HG02588 (cell line): Measurements from ENCODE around the gene HMX1.

Experiments used
- ATAC-seq: cut with Tn5 transposase; IDR thresholded peaks from one replicate; pipeline ENCODE4 v1.9.1; 2021; ENCODE audit warnings: mild to moderate bottlenecking, moderate library complexity; ENCODE audit not compliant: unreplicated experiment

Gene HMX1

GRCh38 chr4:8843597-8843996 is 28.0 kb downstream of the HMX1 start:
- ATAC-seq = no peak

- no peak for ATAC-seq
Measured at GRCh38 chr4:8842614-8843013, 29.0 kb downstream of the HMX1 start.

GRCh38 chr4:8841678-8842268 is 29.9 kb downstream of the HMX1 start:
- no peak for ATAC-seq

- no peak for ATAC-seq
Measured at GRCh38 chr4:8840816-8841455, 30.7 kb downstream of the HMX1 start.

- ATAC-seq = no peak
Measured at GRCh38 chr4:8840006-8840793, 31.4 kb downstream of the HMX1 start.

- ATAC-seq = no peak
Measured at GRCh38 chr4:8838961-8839431, 32.6 kb downstream of the HMX1 start.

- ATAC-seq = no peak
Measured at GRCh38 chr4:8838296-8838960, 33.2 kb downstream of the HMX1 start.

- no peak for ATAC-seq
Measured at GRCh38 chr4:8837181-8837841, 34.3 kb downstream of the HMX1 start.

- ATAC-seq = no peak
Measured at GRCh38 chr4:8836664-8837171, 34.9 kb downstream of the HMX1 start.

GRCh38 chr4:8835521-8836365 is 35.9 kb downstream of the HMX1 start:
- no peak for ATAC-seq

GRCh38 chr4:8834681-8835220 is 36.9 kb downstream of the HMX1 start:
- ATAC-seq = no peak

GRCh38 chr4:8832113-8832915 is 39.3 kb downstream of the HMX1 start:
- ATAC-seq = no peak

GRCh38 chr4:8831221-8832112 is 40.2 kb downstream of the HMX1 start:
- ATAC-seq = no peak

GRCh38 chr4:8830611-8831200 is 40.9 kb downstream of the HMX1 start:
- ATAC-seq = no peak

GRCh38 chr4:8830056-8830455 is 41.6 kb downstream of the HMX1 start:
- no peak for ATAC-seq

- no peak for ATAC-seq
Measured at GRCh38 chr4:8829584-8829983, 42.1 kb downstream of the HMX1 start.

- ATAC-seq = no peak
Measured at GRCh38 chr4:8828869-8829268, 42.8 kb downstream of the HMX1 start.
